HCT116 (cell line): ENCODE results near the gene LRRC37A2. TPM values are rescaled to one million over a fixed set of nuclear protein-coding genes. Genes with fewer than 3 reads are reported as not detected.
"Not testable (repeated sequence)": the region's sequence is repeated elsewhere in the genome, so short reads cannot be mapped to it uniquely, and the experiment has no call there.

ENCODE experiments used
- ATAC-seq: fragments of 200-7000 bp; cut with Tn5 transposase; 2 replicates; pipeline ENCODE4 v1.9.1; 2020; ENCODE audit warnings: mild to moderate bottlenecking, moderate library complexity
- BruUV-seq: library from RNA; stranded (reverse); fragments of 400-500 nt; replicated peaks from 2 replicates; lab custom pipeline; 2021; lab: Mats Ljungman, UMichigan
- CTCF ChIA-PET: fragments of 300-600 bp; sonication (Branson Sonifier 250); formaldehyde crosslinking; loops from one replicate; lab custom pipeline; 2021; ENCODE audit warnings: antibody characterized with exemption; lab: Charles Lee
- POLR2A ChIA-PET: fragments of 300-600, 350-600 bp; sonication (Branson Sonifier 250); formaldehyde crosslinking; loops from one replicate; lab custom pipeline; 2021; ENCODE audit warnings: antibody characterized with exemption; lab: Charles Lee
- RAD21 ChIA-PET, 2 experiments: fragments of 300-600 bp; sonication (Branson Sonifier 250); formaldehyde crosslinking; loops; one replicate each; lab custom pipeline; 2023; ENCODE audit warnings: low total read pairs in 2 of 2; ENCODE audit not compliant: uncharacterized antibody in 2 of 2, unreplicated experiment in 2 of 2, low non-redundant PET in 1 of 2; lab: Charles Lee
- DNase-seq: peaks from one replicate; pipeline ENCODE4 v3.0.0-alpha.2; 2010; ENCODE audit warnings: low read depth, low spot score
- H2AFZ ChIP-seq: fragments of 200-600 bp; shearing (Covaris generic), sonication (generic); 2 replicates; pipeline ENCODE4 v1.6.1; 2017; ENCODE audit warnings: low read depth, mixed run types, mixed read lengths, antibody characterized with exemption, low read length; ENCODE audit not compliant: poor library complexity, severe bottlenecking
- H3K27ac ChIP-seq: 2 replicates; pipeline ENCODE4 v1.5.1; 2012; ENCODE audit warnings: low read depth, low read length
- H3K27me3 ChIP-seq: fragments of 200-600 bp; sonication (generic); 2 replicates; pipeline ENCODE4 v1.6.1; 2016; ENCODE audit warnings: mixed run types, low read length, mixed read lengths; ENCODE audit not compliant: insufficient read depth
- H3K36me3 ChIP-seq, 2 experiments: fragments of 200-500 bp in 1 of 2; fragments of 200-600 bp in 1 of 2; sonication (Bioruptor generic) in 1 of 2; sonication (generic) in 1 of 2; 2 replicates each; pipeline versions ENCODE4 v1.5.1 to v1.6.1; 2014 to 2016; ENCODE audit warnings: low read length in 2 of 2, inconsistent platforms in 1 of 2, mixed read lengths in 1 of 2, mixed run types in 1 of 2; ENCODE audit not compliant: insufficient read depth in 2 of 2, control insufficient read depth in 1 of 2
- H3K4me1 ChIP-seq, 2 experiments: fragments of 200-600 bp in 1 of 2; sonication (generic) in 1 of 2; 2 replicates each; pipeline versions ENCODE4 v1.5.1 to v1.6.1; 2012 to 2017; ENCODE audit warnings: low read length in 2 of 2, inconsistent platforms in 1 of 2, mild to moderate bottlenecking in 1 of 2, mixed read lengths in 1 of 2, mixed run types in 1 of 2, moderate library complexity in 1 of 2; ENCODE audit not compliant: insufficient read depth in 2 of 2, control insufficient read depth in 1 of 2
- H3K4me2 ChIP-seq: fragments of 200-600 bp; sonication (generic); 2 replicates; pipeline ENCODE4 v1.6.1; 2017; ENCODE audit warnings: mixed run types, low read length, mixed read lengths
- H3K4me3 ChIP-seq, 2 experiments: fragments of 200-600 bp in 1 of 2; sonication (generic) in 1 of 2; replicated peaks in 1 of 2; 2 replicates each; pipeline ENCODE4 v1.5.1; 2011 to 2016; ENCODE audit warnings: low read length in 2 of 2, control low read depth in 1 of 2, low read depth in 1 of 2, mild to moderate bottlenecking in 1 of 2, mixed read lengths in 1 of 2, mixed run types in 1 of 2
- H3K79me2 ChIP-seq: fragments of 200-600 bp; sonication (generic); 2 replicates; pipeline ENCODE4 v1.6.1; 2017; ENCODE audit warnings: mild to moderate bottlenecking, mixed run types, low read length, moderate library complexity, mixed read lengths; ENCODE audit not compliant: insufficient read depth
- H3K9ac ChIP-seq: fragments of 200-600 bp; sonication (generic); 2 replicates; pipeline ENCODE4 v1.6.1; 2016; ENCODE audit warnings: low read length, mixed read lengths
- H3K9me2 ChIP-seq: fragments of 200-600 bp; sonication (generic), shearing (Covaris generic); 2 replicates; pipeline ENCODE4 v1.6.1; 2017; ENCODE audit warnings: mixed run types, mild to moderate bottlenecking, moderate library complexity; ENCODE audit not compliant: insufficient read depth
- H3K9me3 ChIP-seq, 2 experiments: fragments of 200-500 bp in 1 of 2; fragments of 200-600 bp in 1 of 2; sonication (Bioruptor generic) in 1 of 2; sonication (generic) in 1 of 2; 2 replicates each; pipeline ENCODE4 v1.6.1; 2014 to 2017; ENCODE audit warnings: low read length in 2 of 2, mixed read lengths in 2 of 2, inconsistent platforms in 1 of 2, low read depth in 1 of 2, mild to moderate bottlenecking in 1 of 2, mixed run types in 1 of 2, moderate library complexity in 1 of 2; ENCODE audit not compliant: control insufficient read depth in 1 of 2, insufficient read depth in 1 of 2
- H4K20me1 ChIP-seq: fragments of 200-600 bp; sonication (generic), shearing (Covaris generic); 2 replicates; pipeline ENCODE4 v1.6.1; 2017; ENCODE audit warnings: mixed run types, mild to moderate bottlenecking, moderate library complexity; ENCODE audit not compliant: insufficient read depth
- intact Hi-C: fragments of 100-400 bp; cut with micrococcal nuclease; formaldehyde crosslinking; loops from 2 replicates; pipeline ENCODE4 v1.10.0; 2022
- total RNA-seq: library from RNA; stranded (reverse); gene quantifications from one replicate; pipeline ENCODE4 v1.2.1, GENCODE V29; 2021; ENCODE audit not compliant: unreplicated experiment

Gene LRRC37A2
- total RNA-seq, 1 experiment from 2014 or later, result 6.8 TPM

DNA sequence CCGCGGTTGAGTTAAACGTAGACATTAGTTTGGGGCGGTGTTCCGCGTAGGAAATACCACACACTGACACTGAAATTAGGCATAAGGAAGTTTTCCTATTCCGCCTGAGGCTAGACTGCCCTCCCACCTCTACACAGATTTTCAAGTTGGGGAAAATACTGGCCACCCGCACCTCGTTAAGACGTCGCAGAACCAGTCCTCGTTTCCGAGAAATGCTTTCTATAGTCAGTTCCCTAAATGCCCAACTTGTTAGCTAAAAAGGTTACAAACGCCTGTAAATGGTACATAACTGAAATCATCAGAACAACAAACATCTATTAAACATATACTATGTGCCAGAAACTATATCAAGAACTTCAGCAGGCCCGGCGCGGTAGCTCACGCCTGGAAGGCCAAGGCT is 67.8 kb downstream of the LRRC37A2 start:
- RAD21 ChIA-PET, DNase-seq, H3K9me3 ChIP-seq, H3K36me3 ChIP-seq, H3K9me2 ChIP-seq, H3K79me2 ChIP-seq, CTCF ChIA-PET, H3K9ac ChIP-seq, H4K20me1 ChIP-seq, intact Hi-C loops, POLR2A ChIA-PET, ATAC-seq, H3K4me1 ChIP-seq, H2AFZ ChIP-seq, H3K27me3 ChIP-seq: not testable (repeated sequence)
- Histone ChIP-seq H3K4me2 (peak overlapping the region; percentile 47; the same call in 1 of the 2 replicates), H3K4me3 (peak overlapping the region; percentile 11 to 35; a peak in 2 of 4 replicates), H3K27ac (0 out of 2 replicates have a peak overlapping the region, but pooled peaks have one; percentile 47)
- TSS peak; percentile 92 for BruUV-seq

DNA sequence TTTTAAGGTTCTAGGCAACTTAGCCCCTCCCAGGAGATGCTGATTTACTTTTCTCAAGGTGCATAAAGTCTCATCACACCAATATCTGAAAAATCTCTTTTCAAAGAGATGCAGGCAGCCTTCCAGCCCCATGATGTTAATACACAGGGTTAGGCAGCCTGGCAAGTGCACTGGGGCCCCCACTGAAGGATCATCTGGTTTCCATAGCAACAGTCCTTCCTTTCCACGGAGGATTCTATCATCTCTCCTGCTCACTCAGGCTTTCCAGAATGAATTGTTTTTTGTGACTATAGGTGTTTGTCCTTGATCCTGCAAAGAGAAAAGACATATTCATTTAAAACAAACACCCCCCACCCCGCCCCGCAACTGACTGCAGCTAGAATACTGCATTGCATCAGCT is 73.2 kb downstream of the LRRC37A2 start:
- CTCF ChIA-PET, DNase-seq, H3K27ac ChIP-seq, H3K36me3 ChIP-seq, intact Hi-C loops, POLR2A ChIA-PET, H3K9ac ChIP-seq, H3K4me3 ChIP-seq, H3K9me3 ChIP-seq, H4K20me1 ChIP-seq, RAD21 ChIA-PET, BruUV-seq, ATAC-seq, H2AFZ ChIP-seq, H3K4me1 ChIP-seq, H3K27me3 ChIP-seq, H3K79me2 ChIP-seq, H3K9me2 ChIP-seq, H3K4me2 ChIP-seq: not testable (repeated sequence)

DNA sequence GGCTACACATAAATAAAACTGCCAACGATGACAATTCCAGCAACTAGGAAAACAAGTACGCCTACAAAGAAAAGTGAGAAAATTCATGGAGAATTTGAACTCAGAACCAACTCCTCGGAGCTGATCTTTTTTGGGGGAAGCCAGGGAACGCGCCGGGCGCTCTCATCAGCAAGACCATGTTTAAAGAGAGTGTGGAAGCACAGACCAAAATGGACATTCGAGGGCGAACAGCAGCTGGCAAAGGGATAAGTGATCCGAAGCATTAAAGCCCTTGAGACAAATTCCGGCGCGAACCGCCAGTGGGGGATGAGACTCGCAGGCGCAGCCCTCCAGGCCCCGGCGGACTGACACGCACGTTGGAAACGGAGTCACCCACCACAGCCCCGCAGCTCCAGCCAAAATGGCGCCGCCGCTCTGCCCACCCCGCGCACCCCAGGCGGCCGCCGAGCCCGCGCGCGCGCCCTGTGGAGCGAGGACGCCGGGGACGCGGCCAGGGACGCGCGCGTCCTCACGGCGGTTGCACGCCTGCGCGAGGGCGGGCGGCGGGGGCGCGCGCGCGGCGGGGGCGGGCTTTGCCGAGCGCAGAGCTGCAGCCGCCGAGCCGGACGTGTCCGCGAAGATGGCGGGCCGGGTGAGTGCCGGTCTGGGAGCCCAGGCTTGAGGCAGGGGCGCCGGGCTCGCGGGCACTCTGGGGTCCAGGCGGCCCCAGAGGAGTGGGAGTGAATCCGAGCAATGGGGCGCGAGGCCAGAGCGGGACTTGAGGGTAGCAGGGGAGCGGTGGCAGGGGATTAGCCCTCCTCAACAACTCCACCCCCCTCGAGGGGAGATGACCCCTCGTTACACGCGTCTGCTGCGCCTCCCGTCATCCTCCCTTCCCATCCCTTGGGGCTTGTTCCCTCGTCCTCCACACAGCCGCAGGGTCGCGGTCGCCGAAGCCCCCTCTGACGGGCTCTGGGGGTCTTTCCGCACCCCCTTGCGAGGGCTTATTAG is 78.2 kb downstream of the LRRC37A2 start, which contains the start of gene NSF:
TSS of gene NSF (plus strand) at position 513 of the 990 bp plus-strand sequence. CDS start at position 620, 107 bp downstream.
- RAD21 ChIA-PET, H3K79me2 ChIP-seq, H3K36me3 ChIP-seq, H3K9ac ChIP-seq, CTCF ChIA-PET, H3K9me3 ChIP-seq, POLR2A ChIA-PET, H3K27me3 ChIP-seq, H3K4me1 ChIP-seq, H3K4me3 ChIP-seq, H4K20me1 ChIP-seq, H3K4me2 ChIP-seq, H2AFZ ChIP-seq, DNase-seq, H3K9me2 ChIP-seq, BruUV-seq, H3K27ac ChIP-seq, intact Hi-C loops: not testable (repeated sequence)
- peak; percentile 92 for ATAC-seq

DNA sequence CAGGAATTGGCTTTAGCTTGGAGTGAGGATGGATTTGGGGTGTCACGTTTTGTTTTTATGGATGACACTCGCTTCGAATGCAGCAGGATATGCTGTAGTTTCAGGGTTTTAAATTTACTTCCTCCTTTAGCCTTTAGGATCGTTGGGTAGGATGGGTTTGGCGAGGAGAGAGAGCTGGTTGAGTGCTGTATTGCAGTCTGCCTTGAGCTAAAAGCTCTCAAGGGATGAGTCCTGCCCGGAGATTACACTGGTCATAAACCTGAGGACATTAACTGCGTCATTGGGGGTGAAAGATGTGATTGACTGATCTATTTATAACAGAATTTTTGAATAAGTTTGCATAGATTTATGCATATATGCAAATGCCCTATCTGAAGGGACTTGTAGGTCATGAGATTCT is 79.1 kb downstream of the LRRC37A2 start:
- RAD21 ChIA-PET, H3K27ac ChIP-seq, H2AFZ ChIP-seq, H3K4me3 ChIP-seq, H3K79me2 ChIP-seq, CTCF ChIA-PET, H3K27me3 ChIP-seq, H3K9me2 ChIP-seq, intact Hi-C loops, DNase-seq, H3K4me2 ChIP-seq, H3K9ac ChIP-seq, H3K9me3 ChIP-seq, H3K36me3 ChIP-seq, H3K4me1 ChIP-seq, H4K20me1 ChIP-seq, POLR2A ChIA-PET, BruUV-seq: not testable (repeated sequence)
- ATAC-seq, result peak; percentile 55
